Duodenal mucosa (tissue), 2 donors: ENCODE measurements around the gene POTEJ.
"Not testable (repeated sequence)": the region's sequence is repeated elsewhere in the genome, so short reads cannot be mapped to it uniquely, and the experiment has no call there.

Experiments
- H3K27ac ChIP-seq: one replicate; pipeline ENCODE4 v1.7.0; 2013; ENCODE audit warnings: low read depth, low read length
- H3K27me3 ChIP-seq, 2 donors: one replicate each; pipeline ENCODE4 v1.7.0; 2013; ENCODE audit warnings: low read length in 2 of 2, control low read depth in 1 of 2; ENCODE audit not compliant: insufficient read depth in 2 of 2, control insufficient read depth in 1 of 2
- H3K36me3 ChIP-seq, 2 donors: one replicate each; pipeline ENCODE4 v1.7.0; 2013; ENCODE audit warnings: low read length in 2 of 2, control low read depth in 1 of 2; ENCODE audit not compliant: insufficient read depth in 2 of 2, control insufficient read depth in 1 of 2
- H3K4me1 ChIP-seq, 2 donors: one replicate each; pipeline ENCODE4 v1.7.0; 2013; ENCODE audit warnings: low read length in 2 of 2, control low read depth in 1 of 2; ENCODE audit not compliant: insufficient read depth in 2 of 2, control insufficient read depth in 1 of 2
- H3K4me3 ChIP-seq, 2 donors: one replicate each; pipeline ENCODE4 v1.7.0; 2013; ENCODE audit warnings: low read length in 2 of 2, low read depth in 1 of 2
- H3K9ac ChIP-seq, 2 donors: one replicate each; pipeline ENCODE4 v1.7.0; 2013; ENCODE audit warnings: low read length in 2 of 2, low read depth in 1 of 2
- H3K9me3 ChIP-seq, 2 donors: one replicate each; pipeline ENCODE4 v1.7.0; 2013; ENCODE audit warnings: low read length in 2 of 2, control low read depth in 1 of 2; ENCODE audit not compliant: control insufficient read depth in 1 of 2

Gene POTEJ

DNA sequence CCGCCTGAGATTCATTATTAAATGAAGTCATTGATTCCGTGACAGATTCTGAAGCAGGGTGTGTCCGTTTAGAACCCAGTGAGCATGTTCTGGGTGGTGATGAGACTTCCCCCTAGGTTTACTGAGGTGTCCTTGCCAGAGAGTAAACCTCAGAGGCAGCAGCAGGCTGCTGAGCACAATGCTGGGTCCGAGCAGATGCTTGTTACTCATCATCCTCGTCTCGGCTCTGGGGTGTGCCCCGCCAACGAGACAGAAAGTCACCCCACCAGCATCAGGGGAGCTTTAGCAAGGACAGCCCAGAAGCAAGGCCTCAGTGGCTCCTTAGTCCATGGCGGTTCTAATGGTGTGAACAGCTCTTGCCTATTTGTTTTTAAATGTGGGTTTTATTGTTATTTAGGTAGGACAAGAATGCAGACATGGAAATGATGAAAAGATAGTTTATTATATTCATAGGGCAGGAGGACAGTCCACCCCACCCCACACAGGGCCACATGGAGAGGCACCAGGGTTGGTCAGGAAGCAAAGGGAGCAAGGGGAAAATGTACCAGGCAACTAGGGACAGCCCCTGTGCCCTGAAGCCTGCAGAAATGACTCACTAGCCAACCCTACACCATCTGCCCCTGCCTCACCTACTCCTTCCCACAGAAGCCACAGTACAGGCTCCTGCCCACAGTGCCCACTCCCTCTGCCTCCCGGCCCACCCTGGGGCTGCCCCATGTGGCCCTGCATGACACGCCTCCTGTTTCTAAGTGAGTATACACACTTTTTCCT lies 22.4 kb upstream of the POTEJ start:
- not testable (repeated sequence) for H3K36me3 ChIP-seq, H3K9me3 ChIP-seq, H3K4me3 ChIP-seq, H3K4me1 ChIP-seq, H3K27me3 ChIP-seq, H3K9ac ChIP-seq, H3K27ac ChIP-seq

DNA sequence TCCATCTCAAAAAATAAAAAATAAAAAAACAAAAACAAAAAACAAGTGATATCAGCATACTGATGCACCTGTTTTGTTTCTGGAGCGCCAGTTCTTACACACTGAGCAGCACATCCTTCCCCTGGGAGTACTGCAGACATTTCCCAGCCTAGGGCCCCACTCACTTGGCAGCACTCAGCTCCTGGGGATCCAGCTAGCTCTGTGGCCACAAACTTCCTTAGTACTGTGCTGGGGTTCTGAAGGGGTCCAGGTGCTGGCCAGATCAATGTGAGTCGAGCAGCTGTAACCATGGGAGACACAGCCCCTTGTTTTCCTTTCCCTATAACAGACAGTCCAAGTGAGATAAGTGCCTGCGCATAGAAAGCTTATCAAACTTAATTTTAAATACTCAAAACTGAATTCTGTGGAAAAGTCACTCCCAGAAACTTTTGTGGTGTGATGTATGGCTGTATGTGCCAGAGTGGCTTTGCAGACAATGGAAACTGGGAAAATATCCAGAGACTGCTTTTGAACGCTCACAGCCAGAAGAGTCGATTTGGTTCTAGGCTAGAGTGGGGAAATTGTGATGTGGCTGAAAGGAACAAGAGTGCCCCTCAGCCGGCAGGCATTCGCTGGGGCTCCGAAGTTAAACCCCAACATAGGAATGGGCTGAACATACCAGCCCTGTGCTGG lies 20.9 kb upstream of the POTEJ start:
- H3K9ac ChIP-seq, H3K9me3 ChIP-seq, H3K27ac ChIP-seq, H3K4me1 ChIP-seq, H3K27me3 ChIP-seq, H3K36me3 ChIP-seq, H3K4me3 ChIP-seq: not testable (repeated sequence)

DNA sequence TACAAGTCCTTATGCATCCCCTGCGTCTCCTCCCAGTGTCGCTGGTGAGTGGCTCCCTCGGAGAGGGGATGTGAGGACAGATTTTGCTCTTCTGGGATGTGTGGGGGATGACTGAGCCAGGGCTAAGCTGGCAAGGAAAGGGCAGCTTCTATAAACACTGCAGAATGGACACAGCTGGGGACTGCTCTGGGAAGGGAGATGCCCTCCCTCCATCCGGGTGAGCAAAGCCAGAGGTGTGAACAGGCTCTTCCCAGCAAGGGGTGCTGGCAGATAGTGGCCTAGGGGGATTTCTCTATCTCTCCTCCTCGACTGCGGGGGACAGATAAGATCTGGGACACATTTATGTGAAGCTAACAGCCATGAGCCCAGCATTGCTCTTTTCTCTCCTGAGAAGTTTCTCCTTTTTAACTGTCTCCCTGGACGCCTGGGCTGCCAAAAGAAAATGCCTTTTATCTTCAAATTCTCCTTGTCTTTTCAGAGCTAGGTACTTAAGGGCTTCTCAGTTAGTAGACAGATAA lies 20.3 kb upstream of the POTEJ start:
- H3K27me3 ChIP-seq, H3K27ac ChIP-seq, H3K4me3 ChIP-seq, H3K4me1 ChIP-seq, H3K36me3 ChIP-seq, H3K9me3 ChIP-seq, H3K9ac ChIP-seq: not testable (repeated sequence)

DNA sequence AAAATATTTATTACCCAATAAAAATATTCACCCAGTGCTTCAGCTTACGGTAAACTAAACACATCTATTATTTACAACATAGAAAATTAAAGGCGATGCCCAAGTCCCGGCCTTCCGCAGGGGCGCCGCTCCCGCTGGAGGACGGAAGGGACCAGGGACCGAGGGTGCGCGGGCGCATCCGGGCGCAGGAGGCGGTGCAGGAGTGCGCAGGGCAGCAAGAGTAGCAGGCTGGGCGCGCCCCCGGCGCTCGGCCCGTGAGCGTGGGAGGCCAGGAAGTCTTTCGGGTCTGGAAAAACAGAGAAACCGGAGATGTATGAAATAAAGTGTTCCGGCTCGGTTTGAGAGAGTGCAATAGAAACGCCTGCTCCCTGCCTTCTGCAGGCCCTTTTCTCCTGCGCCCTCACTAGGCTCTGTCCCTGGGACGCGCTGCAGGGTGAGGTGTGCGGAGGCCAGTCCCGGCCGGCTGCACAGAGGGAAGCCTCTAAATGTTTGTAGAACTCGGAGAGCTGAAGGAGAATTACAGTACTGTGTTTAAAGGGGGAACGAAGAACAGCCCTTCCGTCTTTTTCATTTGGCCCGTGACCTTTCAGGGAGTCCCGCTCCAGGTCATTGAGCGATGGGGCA lies 18.3 kb upstream of the POTEJ start:
- not testable (repeated sequence) for H3K27me3 ChIP-seq, H3K9me3 ChIP-seq, H3K27ac ChIP-seq, H3K4me1 ChIP-seq, H3K4me3 ChIP-seq, H3K9ac ChIP-seq, H3K36me3 ChIP-seq

DNA sequence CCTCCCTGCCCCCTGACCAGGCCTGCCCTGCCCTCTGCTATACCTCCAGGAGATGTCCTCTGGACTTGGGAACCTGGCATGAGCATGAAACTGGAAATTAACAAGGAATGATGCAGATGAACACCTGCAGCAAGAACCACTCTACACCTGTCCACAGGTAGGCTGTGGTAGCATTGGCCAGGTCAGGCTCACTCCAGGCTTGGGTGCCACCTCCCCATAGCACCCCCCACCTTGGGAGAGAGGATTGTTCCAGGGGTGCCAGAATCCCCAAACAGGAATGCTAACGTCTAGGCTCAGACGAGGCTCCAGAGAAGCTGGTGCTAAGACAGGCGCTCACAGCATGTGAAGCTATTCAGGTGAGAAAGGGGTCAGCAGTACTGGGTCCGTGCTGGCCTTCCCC lies 17.2 kb upstream of the POTEJ start:
- not testable (repeated sequence) for H3K9ac ChIP-seq, H3K27ac ChIP-seq, H3K36me3 ChIP-seq, H3K4me1 ChIP-seq, H3K27me3 ChIP-seq, H3K9me3 ChIP-seq, H3K4me3 ChIP-seq

DNA sequence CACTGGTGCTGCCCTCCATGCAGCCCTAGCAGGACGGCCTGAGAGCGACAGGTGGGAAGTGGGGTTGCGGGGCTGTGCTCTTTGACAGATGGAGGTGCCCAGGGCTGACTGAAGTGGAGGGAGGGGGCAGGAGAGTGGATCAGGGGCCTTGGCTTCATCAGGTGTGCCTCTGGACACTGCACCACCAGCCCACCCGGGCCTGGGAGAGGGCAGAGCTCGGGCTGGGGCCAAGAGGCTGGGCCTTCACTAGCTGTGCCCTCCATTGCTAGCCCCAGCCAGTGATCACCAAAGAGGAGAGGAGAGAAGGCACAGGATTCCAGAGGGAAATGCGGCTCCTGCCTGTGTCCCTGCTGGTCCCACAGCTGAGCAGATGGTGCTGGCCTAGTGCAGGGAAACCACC lies 14.5 kb upstream of the POTEJ start:
- H3K9me3 ChIP-seq, H3K27ac ChIP-seq, H3K4me3 ChIP-seq, H3K27me3 ChIP-seq, H3K4me1 ChIP-seq, H3K36me3 ChIP-seq, H3K9ac ChIP-seq: not testable (repeated sequence)

DNA sequence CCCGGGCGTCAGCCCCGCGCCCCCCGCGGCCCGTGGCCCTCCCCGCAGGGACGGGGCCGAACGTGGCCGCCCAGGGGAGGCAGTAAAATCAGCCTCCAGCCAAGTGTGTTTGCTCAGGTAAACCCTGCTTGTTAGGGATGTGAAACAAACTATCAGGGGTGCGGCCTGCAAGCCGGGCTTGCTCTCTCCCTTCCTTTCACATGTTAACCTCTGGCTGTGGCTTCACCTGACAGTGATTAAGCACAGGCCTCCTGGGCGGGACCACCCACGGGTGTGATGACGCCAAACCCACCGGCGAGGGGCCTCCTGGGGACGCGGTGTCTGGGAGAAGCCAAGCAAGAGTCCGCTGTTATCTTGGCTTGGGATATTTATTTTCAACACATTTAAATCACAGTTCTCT lies 13.2 kb upstream of the POTEJ start:
- not testable (repeated sequence) for H3K4me3 ChIP-seq, H3K9ac ChIP-seq, H3K9me3 ChIP-seq, H3K36me3 ChIP-seq, H3K27ac ChIP-seq, H3K4me1 ChIP-seq, H3K27me3 ChIP-seq

DNA sequence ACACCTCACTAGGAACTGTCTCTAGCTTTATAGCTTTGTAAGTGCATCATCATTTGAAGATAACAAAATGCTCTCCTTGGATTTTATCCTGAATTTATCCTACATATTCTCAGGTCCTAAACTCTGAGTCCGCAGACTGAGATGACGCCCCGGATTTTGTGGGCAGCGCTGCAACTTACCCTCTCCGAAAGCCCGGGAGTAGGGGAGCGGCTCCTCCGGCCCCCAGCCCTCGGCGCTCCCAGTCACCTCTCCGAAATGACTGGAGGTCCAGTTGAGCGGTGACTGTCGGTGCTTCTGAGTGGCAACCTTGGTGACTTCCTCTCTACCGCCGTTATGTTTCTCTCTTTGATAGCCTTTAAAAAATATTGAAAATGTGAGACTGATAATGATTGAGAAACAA lies 12.8 kb upstream of the POTEJ start:
- not testable (repeated sequence) for H3K4me1 ChIP-seq, H3K27ac ChIP-seq, H3K9me3 ChIP-seq, H3K27me3 ChIP-seq, H3K4me3 ChIP-seq, H3K9ac ChIP-seq, H3K36me3 ChIP-seq

DNA sequence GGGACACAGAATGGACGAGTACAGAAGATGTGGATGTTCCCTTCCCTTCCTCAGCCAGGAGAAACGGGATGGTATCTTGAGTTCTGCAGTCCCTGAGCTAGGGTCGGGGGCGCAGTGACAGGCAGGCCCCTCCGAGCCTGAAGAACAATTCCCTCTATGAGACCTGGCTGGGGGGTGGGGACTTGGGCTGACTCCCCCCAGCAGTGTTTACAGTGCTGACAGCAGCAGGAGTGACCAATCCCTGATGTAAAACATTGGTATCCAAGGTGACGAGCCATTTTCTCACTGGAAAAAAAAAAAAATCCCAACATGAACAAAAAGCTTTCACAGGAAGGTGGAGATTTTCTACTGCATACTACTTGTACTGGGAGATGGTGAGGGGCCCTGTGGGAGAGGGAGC lies 11.8 kb upstream of the POTEJ start, which contains the start of gene CFC1:
TSS of gene CFC1 (minus strand) at position 183 of the 400 bp plus-strand sequence. CDS start 288 bp downstream, outside the sequence.
- H3K9ac ChIP-seq, H3K27me3 ChIP-seq, H3K27ac ChIP-seq, H3K4me3 ChIP-seq, H3K4me1 ChIP-seq, H3K36me3 ChIP-seq, H3K9me3 ChIP-seq: not testable (repeated sequence)

DNA sequence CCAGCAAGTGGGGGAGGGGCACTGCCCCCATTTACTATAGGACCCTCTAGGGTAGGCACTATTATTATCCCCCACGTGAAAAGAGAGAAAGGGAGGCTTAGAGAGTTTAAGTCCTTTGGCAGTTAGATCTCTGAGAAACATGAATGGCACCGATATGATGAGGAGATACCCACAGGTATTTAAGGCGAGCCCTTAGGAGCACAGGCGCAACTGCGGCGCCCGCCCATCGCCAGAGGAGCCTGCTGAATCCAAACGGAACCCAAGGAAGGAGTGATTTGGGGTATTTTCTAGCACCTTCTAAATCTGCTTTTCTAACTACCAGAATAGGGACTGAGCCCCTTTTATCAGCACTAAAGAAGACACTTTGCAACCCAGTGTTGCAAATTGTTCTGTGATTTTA lies 11.3 kb upstream of the POTEJ start:
- H3K4me3 ChIP-seq, H3K27ac ChIP-seq, H3K27me3 ChIP-seq, H3K9ac ChIP-seq, H3K4me1 ChIP-seq, H3K9me3 ChIP-seq, H3K36me3 ChIP-seq: not testable (repeated sequence)
